Measurements from ENCODE around the gene SLC25A41.
"Not testable (repeated sequence)": the region's sequence is repeated elsewhere in the genome, so short reads cannot be mapped to it uniquely, and the experiment has no call there.

DNA sequence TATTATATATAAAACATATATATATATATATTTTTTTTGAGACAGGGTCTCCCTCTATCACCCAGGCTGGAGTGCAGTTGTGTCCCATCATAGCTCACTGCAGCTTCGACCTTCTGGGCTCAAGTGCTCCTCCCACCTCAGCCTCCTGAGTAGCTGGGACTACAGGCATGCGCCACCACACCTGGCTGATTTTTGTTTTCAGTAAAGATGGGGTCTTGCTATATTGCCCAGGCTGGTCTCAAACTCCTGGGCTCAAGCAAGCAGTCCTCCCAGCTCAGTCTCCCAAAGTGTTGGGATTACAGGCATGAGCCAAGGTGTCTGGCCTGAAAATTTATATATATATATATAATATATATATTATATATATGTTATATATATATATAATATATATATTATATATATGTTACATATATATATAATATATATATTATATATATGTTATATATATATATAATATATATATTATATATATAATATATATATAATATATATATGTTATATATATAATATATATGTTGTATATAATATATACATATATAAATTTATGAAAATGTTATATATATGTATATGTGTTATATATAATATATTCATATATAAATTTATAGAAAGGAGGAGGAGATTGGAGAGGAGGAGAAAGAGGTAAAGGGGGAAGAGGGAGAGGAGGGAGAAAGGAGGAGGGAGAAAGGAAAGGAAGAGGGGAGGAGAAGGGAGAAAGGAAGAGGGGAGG, 4.7 kb downstream of the SLC25A41 start:
- not testable (repeated sequence) for TF ChIP-seq EZH2 (IDR thresholded peaks at IDR 0.05; ENCODE audit: insufficient read depth, poor library complexity, severe bottlenecking); EZH2phosphoT487 (IDR thresholded peaks at IDR 0.05; ENCODE audit: insufficient read depth, low read depth)
